Epidermal melanocyte (primary cell): ENCODE results near the gene ZFP62.
"Not testable (repeated sequence)": the region's sequence is repeated elsewhere in the genome, so short reads cannot be mapped to it uniquely, and the experiment has no call there.

Experiments used
- DNase-seq: peaks from one replicate; pipeline ENCODE4 v3.0.0; 2011; ENCODE audit warnings: low spot score; ENCODE audit not compliant: insufficient read length

The ZFP62 gene

GRCh38 chr5:180830253-180831138 lies 30.6 kb downstream of the ZFP62 start:
- DNase-seq = peak; percentile 33

- no peak for DNase-seq
Observed at GRCh38 chr5:180829726-180830125, 31.4 kb downstream of the ZFP62 start.

- DNase-seq = not testable (repeated sequence)
Observed at GRCh38 chr5:180828756-180829531, 32.1 kb downstream of the ZFP62 start.

GRCh38 chr5:180827374-180827773 lies 33.7 kb downstream of the ZFP62 start:
- not testable (repeated sequence) for DNase-seq

- DNase-seq = no peak
Observed at GRCh38 chr5:180825768-180826525, 35.1 kb downstream of the ZFP62 start.

- no peak for DNase-seq
Observed at GRCh38 chr5:180824630-180825476, 36.2 kb downstream of the ZFP62 start.

GRCh38 chr5:180823940-180824629 lies 37.0 kb downstream of the ZFP62 start:
- DNase-seq = no peak

- DNase-seq = no peak
Observed at GRCh38 chr5:180823346-180823745, 37.7 kb downstream of the ZFP62 start.

- no peak for DNase-seq
Observed at GRCh38 chr5:180821538-180821937, 39.5 kb downstream of the ZFP62 start.

- DNase-seq = no peak
Observed at GRCh38 chr5:180820788-180821321, 40.2 kb downstream of the ZFP62 start.

GRCh38 chr5:180818677-180819341 lies 42.3 kb downstream of the ZFP62 start:
- no peak for DNase-seq

- no peak for DNase-seq
Observed at GRCh38 chr5:180817893-180818674, 43.0 kb downstream of the ZFP62 start.

GRCh38 chr5:180816608-180817534 lies 44.2 kb downstream of the ZFP62 start:
- no peak for DNase-seq

GRCh38 chr5:180815293-180815917 lies 45.7 kb downstream of the ZFP62 start:
- no peak for DNase-seq

- no peak for DNase-seq
Observed at GRCh38 chr5:180813420-180813819, 47.7 kb downstream of the ZFP62 start.

GRCh38 chr5:180811623-180812124 lies 49.4 kb downstream of the ZFP62 start:
- DNase-seq = no peak
